SU-DHL-6 (cell line): Measurements from ENCODE around the gene PNPLA6.

Experiments used
- CTCF ChIP-seq: fragments of 200-600 bp; sonication (generic); IDR thresholded peaks from one replicate; pipeline ENCODE4 v1.5.1; 2017; ENCODE audit warnings: antibody characterized with exemption, mild to moderate bottlenecking, low read length, moderate library complexity; ENCODE audit not compliant: insufficient read depth, poor library complexity, severe bottlenecking
- EZH2phosphoT487 ChIP-seq: fragments of 200-600 bp; sonication (generic), shearing (Covaris generic); conservative IDR thresholded peaks from 2 replicates; pipeline ENCODE4 v1.6.1; 2018; ENCODE audit warnings: mild to moderate bottlenecking, antibody characterized with exemption, low read length, moderate library complexity, mixed read lengths

GRCh38 chr19:7522072-7522922 is 13.2 kb upstream of the PNPLA6 start, which contains the start of gene MCOLN1:
- no peak for TF ChIP-seq CTCF
- no peak for TF ChIP-seq EZH2phosphoT487
